HepG2 (cell line): ENCODE data around the gene COMT. TPM values are rescaled to one million over a fixed set of nuclear protein-coding genes. Genes with fewer than 3 reads are reported as not detected.

Experiments
- AKAP8 ChIP-seq: sonication (generic); formaldehyde crosslinking; IDR thresholded peaks from 2 replicates; pipeline ENCODE4 v1.5.1; 2020; ENCODE audit warnings: mild to moderate bottlenecking, missing genetic modification reagents
- CEBPB ChIP-seq: IDR thresholded peaks from 2 replicates; pipeline ENCODE4 v1.6.1; 2011; ENCODE audit warnings: low read depth, low read length, improper control_type of control experiment, borderline replicate concordance
- ELK4 ChIP-seq: sonication (generic); formaldehyde crosslinking; IDR thresholded peaks from 2 replicates; pipeline ENCODE4 v1.9.0; 2021; ENCODE audit warnings: missing genetic modification reagents, borderline replicate concordance
- GATA4 ChIP-seq: sonication (generic); IDR thresholded peaks from 2 replicates; pipeline ENCODE4 v1.6.1; 2016; ENCODE audit warnings: antibody characterized with exemption, low read depth, borderline replicate concordance
- HMG20A ChIP-seq: IDR thresholded peaks from 2 replicates; pipeline ENCODE4 v1.6.1; 2016; ENCODE audit warnings: borderline replicate concordance
- KAT7 ChIP-seq: IDR thresholded peaks from 2 replicates; pipeline ENCODE4 v1.6.1; 2018; ENCODE audit warnings: borderline replicate concordance, missing compliant biosample characterization
- KLF16 ChIP-seq, 2 experiments: sonication (generic) in 1 of 2; formaldehyde crosslinking in 1 of 2; IDR thresholded peaks; 2 replicates each; pipeline versions ENCODE4 v1.6.1 to v1.8.0; 2016 to 2023; ENCODE audit warnings: missing genetic modification reagents in 2 of 2, missing compliant biosample characterization in 1 of 2
- PATZ1 ChIP-seq: sonication (generic); formaldehyde crosslinking; IDR thresholded peaks from 2 replicates; pipeline ENCODE4 v1.4.0; 2020; ENCODE audit warnings: missing genetic modification reagents
- PAX8 ChIP-seq: sonication (generic); formaldehyde crosslinking; IDR thresholded peaks from 2 replicates; pipeline ENCODE4 v1.8.0; 2022; ENCODE audit warnings: mild to moderate bottlenecking, missing genetic modification reagents, borderline replicate concordance
- SOX6 ChIP-seq, 2 experiments: fragments of 450-650 bp in 1 of 2; sonication (generic) in 1 of 2; formaldehyde crosslinking in 1 of 2; IDR thresholded peaks; 2 replicates each; pipeline versions ENCODE4 v1.4.0 to v1.6.1; 2017 to 2020; ENCODE audit warnings: antibody characterized with exemption in 1 of 2, mild to moderate bottlenecking in 1 of 2, missing genetic modification reagents in 1 of 2
- TEF ChIP-seq: sonication (generic); formaldehyde crosslinking; IDR thresholded peaks from 2 replicates; pipeline ENCODE4 v1.5.0; 2020; ENCODE audit warnings: missing genetic modification reagents
- YY1 ChIP-seq: IDR thresholded peaks from 2 replicates; pipeline ENCODE4 v1.6.1; 2011; ENCODE audit warnings: low read length, low read depth, moderate library complexity, mild to moderate bottlenecking; ENCODE audit not compliant: insufficient read depth, insufficient replicate concordance
- ZBTB33 ChIP-seq: sonication (generic); formaldehyde crosslinking; IDR thresholded peaks from 2 replicates; pipeline ENCODE4 v1.4.0; 2020; ENCODE audit warnings: missing genetic modification reagents
- ZNF580 ChIP-seq: IDR thresholded peaks from 2 replicates; pipeline ENCODE4 v1.6.1; 2016; ENCODE audit warnings: low read depth, borderline replicate concordance
- ZNF614 ChIP-seq: IDR thresholded peaks from 2 replicates; pipeline ENCODE4 v1.6.1; 2018; ENCODE audit warnings: missing biosample characterization, missing genetic modification reagents, inconsistent platforms, borderline replicate concordance
- ZNF639 ChIP-seq: conservative IDR thresholded peaks from 2 replicates; pipeline ENCODE4 v1.6.1; 2018; ENCODE audit warnings: missing genetic modification reagents
- polyA plus RNA-seq, 8 experiments: library from polyadenylated mRNA; depleted of rRNA in 3 of 8; stranded (reverse) in 7 of 8; unstranded in 1 of 8; fragments of >200 nt; fragmentation: Illumina TruSeq in 4 of 8; extraction: Trizol in 4 of 8; gene quantifications; 2 replicates each; pipeline versions ENCODE4 v1.2.1 to v1.2.3, GENCODE V29; 2011 to 2016; ENCODE audit warnings: low read depth in 4 of 8, missing spikeins in 1 of 8, mixed read lengths in 1 of 8; ENCODE audit not compliant: insufficient read depth in 1 of 8
- total RNA-seq, 5 experiments: library from RNA; depleted of rRNA; stranded (reverse); fragments of >200 nt; fragmentation: Illumina TruSeq; extraction: Trizol; gene quantifications; 2 replicates each; pipeline ENCODE4 v1.2.3, GENCODE V29; 2016; ENCODE audit warnings: low read depth in 1 of 5

COMT gene
- total and polyA plus RNA-seq, 2 of the 13 experiments (the other 11 are each of a cell fraction or from before 2014, with no cell fraction given): 156 to 162 TPM

GRCh38 chr22:19937616-19938473 lies 3.7 kb upstream of the COMT start (continued):
- no peak for TF ChIP-seq YY1
- TF ChIP-seq ZBTB33 (CRISPR knock-in tag): 0 out of 2 replicates have a peak, but pooled peaks have one; percentile 40
- TF ChIP-seq GATA4: 0 out of 2 replicates have a peak, but pooled peaks have one; percentile 13
- TF ChIP-seq ZNF580 (CRISPR knock-in tag): 0 out of 2 replicates have a peak, but pooled peaks have one; percentile 24
- no peak for TF ChIP-seq AKAP8 (CRISPR knock-in tag)
- TF ChIP-seq CEBPB: peak; percentile 82
- 0 out of 4 replicates have a peak, but pooled peaks of 1 of the 2 experiments have one; percentile 51 for TF ChIP-seq KLF16 (CRISPR knock-in tag; IDR thresholded peaks at IDR 0.05)
- TF ChIP-seq ELK4 (CRISPR knock-in tag): no peak
- TF ChIP-seq SOX6 (IDR thresholded peaks at IDR 0.05): no peak
- peak; percentile 67 for TF ChIP-seq SOX6 (CRISPR knock-in tag; IDR thresholded peaks at IDR 0.05)
- no peak for TF ChIP-seq TEF
- no peak for TF ChIP-seq KAT7 (CRISPR knock-in tag)
- no peak for TF ChIP-seq PAX8 (CRISPR knock-in tag)
- 0 out of 2 replicates have a peak, but pooled peaks have one; percentile 35 for TF ChIP-seq ZNF639
- TF ChIP-seq PATZ1 (CRISPR knock-in tag): no peak
- TF ChIP-seq HMG20A (CRISPR knock-in tag): peak; percentile 31; the same call in 1 of the 2 replicates
- peak; percentile 49; the same call in 1 of the 2 replicates for TF ChIP-seq ZNF614 (CRISPR knock-in tag)
- TF ChIP-seq, all 625 proteins: peak for 70
